Measurements from ENCODE around the gene TMCO4.
"Not testable (repeated sequence)": the region's sequence is repeated elsewhere in the genome, so short reads cannot be mapped to it uniquely, and the experiment has no call there.

TMCO4 gene

GRCh38 chr1:19636065-19636464 is 163.7 kb downstream of the TMCO4 start:
- in situ Hi-C loops (cut with MboI; ENCODE audit: low pct_unique_long_range_greater_than_20kb, low sequenced_read_pairs), result no loop called here
- no peak for DNase-seq

- no peak for DNase-seq
- in situ Hi-C loops (cut with MboI; ENCODE audit: low pct_unique_long_range_greater_than_20kb, low sequenced_read_pairs), result no loop called here
Measured at GRCh38 chr1:19635646-19636045, 164.1 kb downstream of the TMCO4 start.

- DNase-seq; in situ Hi-C loops (cut with MboI; ENCODE audit: low pct_unique_long_range_greater_than_20kb, low sequenced_read_pairs): not testable (repeated sequence)
Measured at GRCh38 chr1:19635064-19635463, 164.7 kb downstream of the TMCO4 start.

- in situ Hi-C loops (cut with MboI; ENCODE audit: low pct_unique_long_range_greater_than_20kb, low sequenced_read_pairs), result no loop called here
- DNase-seq, result no peak
Measured at GRCh38 chr1:19633106-19633505, 166.6 kb downstream of the TMCO4 start.

Data from KBM-7 (cell line).